ENCODE data around the gene YEATS2. TPM values are rescaled to one million over a fixed set of nuclear protein-coding genes. Genes with fewer than 3 reads are reported as not detected.
"Not testable (repeated sequence)": the region's sequence is repeated elsewhere in the genome, so short reads cannot be mapped to it uniquely, and the experiment has no call there.

YEATS2 gene
- total RNA-seq, 4 donors from 2014 or later, result 26.7 to 45.0 (median 27.8) TPM

GRCh38 chr3:183731611-183732010, 34.0 kb downstream of the YEATS2 start:
- no peak for TF ChIP-seq EP300 (IDR thresholded peaks at IDR 0.05)
- TF ChIP-seq POLR2A (IDR thresholded peaks at IDR 0.05), result no peak
- TF ChIP-seq CTCF (IDR thresholded peaks at IDR 0.05), result no peak
- Histone ChIP-seq H3K4me1 (peaks cover 0 to 9% (median 0%) of the 10 kb centered on the region in 4 donors), H3K27ac (no peak overlapping the region), H3K36me3 (peaks cover 0 to 87% (median 0%) of the 10 kb centered on the region in 3 donors), H3K9me3 (no peaks in the 10 kb centered on the region), H3K27me3 (no peaks in the 10 kb centered on the region), H3K4me3 (no peak overlapping the region)
- 93 to 94% methylated on average over 5 of the region's 5 CpGs for WGBS, 2 donors
- DNase-seq (ENCODE audit: low spot score in 2 of 2), result no peak

DNA sequence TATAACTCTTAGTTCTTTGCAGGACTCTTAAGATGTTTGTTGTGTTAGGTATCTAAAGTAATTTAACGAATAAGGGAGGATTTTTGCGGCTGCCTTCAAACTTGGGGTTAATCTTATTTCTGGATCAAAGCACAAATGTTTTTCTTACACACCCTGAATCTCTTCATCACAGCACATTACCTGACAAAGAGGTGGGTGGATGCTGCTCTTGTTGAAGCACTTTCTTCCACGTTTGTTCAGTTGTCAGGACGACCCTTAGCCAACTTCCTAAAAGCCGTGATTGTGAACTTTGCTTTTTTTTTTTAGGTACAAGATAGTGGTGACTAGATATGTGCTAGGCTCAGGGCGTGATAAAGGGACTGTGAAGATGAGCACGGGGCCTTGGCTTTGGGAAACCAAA, 36.0 kb downstream of the YEATS2 start:
- Histone ChIP-seq H3K4me3 (no peak overlapping the region), H3K27ac (no peak overlapping the region), H3K27me3 (no peaks in the 10 kb centered on the region), H3K9me3 (no peaks in the 10 kb centered on the region), H3K36me3 (peaks cover 0 to 84% (median 0%) of the 10 kb centered on the region in 3 donors), H3K4me1 (peaks cover 0 to 9% (median 0%) of the 10 kb centered on the region in 4 donors)
- TF ChIP-seq CTCF (IDR thresholded peaks at IDR 0.05) (no peak), POLR2A (IDR thresholded peaks at IDR 0.05) (no peak), EP300 (IDR thresholded peaks at IDR 0.05) (no peak)
- DNase-seq (ENCODE audit: low spot score in 2 of 2), result no peak
- WGBS, 2 donors, result 84 to 90% methylated on average over 7 of the region's 7 CpGs

GRCh38 chr3:183734750-183735494, 37.3 kb downstream of the YEATS2 start:
- Histone ChIP-seq H3K36me3 (peaks cover 0 to 70% (median 0%) of the 10 kb centered on the region in 3 donors), H3K9me3 (no peaks in the 10 kb centered on the region), H3K27me3 (no peaks in the 10 kb centered on the region), H3K4me1 (peaks cover 0 to 9% (median 0%) of the 10 kb centered on the region in 4 donors), H3K4me3 (no peak overlapping the region), H3K27ac (no peak overlapping the region)
- DNase-seq (ENCODE audit: low spot score in 2 of 2), result no peak
- WGBS, 2 donors, result 51 to 57% methylated on average over 5 of the region's 5 CpGs
- TF ChIP-seq CTCF (IDR thresholded peaks at IDR 0.05), result no peak

DNA sequence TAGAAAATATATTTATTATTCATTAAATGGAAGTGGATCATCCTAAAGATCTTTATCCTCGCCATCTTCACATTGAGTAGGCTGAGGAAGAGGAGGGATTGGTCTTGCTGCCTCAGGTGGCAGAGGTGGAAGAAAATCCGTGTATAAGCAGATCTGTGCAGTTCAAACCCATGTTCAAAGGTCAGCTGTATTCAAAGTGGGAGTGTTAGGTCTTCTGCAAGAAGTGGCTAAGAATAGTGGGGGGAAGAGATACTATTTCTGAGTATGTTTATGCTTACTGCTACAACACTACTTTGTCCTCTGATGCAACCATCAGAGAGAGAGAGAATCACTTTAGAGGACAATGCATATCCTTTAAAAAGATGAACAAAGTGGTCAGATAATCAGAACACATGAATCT, 39.5 kb downstream of the YEATS2 start:
- Histone ChIP-seq H3K4me1 (peaks cover 0 to 9% (median 0%) of the 10 kb centered on the region in 4 donors), H3K36me3 (peaks cover 0 to 51% (median 0%) of the 10 kb centered on the region in 3 donors), H3K27ac (no peak overlapping the region), H3K27me3 (no peaks in the 10 kb centered on the region), H3K4me3 (no peak overlapping the region), H3K9me3 (no peaks in the 10 kb centered on the region)
- no peak for DNase-seq (ENCODE audit: low spot score in 2 of 2)
- no peak for TF ChIP-seq POLR2A (IDR thresholded peaks at IDR 0.05)
- no peak for TF ChIP-seq EP300 (IDR thresholded peaks at IDR 0.05)
- TF ChIP-seq CTCF (IDR thresholded peaks at IDR 0.05), result no peak
- 74 to 84% methylated on average over 2 of the region's 2 CpGs for WGBS, 2 donors

- H3K27ac ChIP-seq; H3K27me3 ChIP-seq; H3K4me1 ChIP-seq; H3K9me3 ChIP-seq; H3K4me3 ChIP-seq; DNase-seq (ENCODE audit: low spot score in 2 of 2): not testable (repeated sequence)
- H3K36me3 ChIP-seq, result peaks cover 0 to 45% (median 0%) of the 10 kb centered on the region in 3 donors
- WGBS, 2 donors, result 100% methylated on average over 1 of the region's 1 CpG
These were observed 42.6 kb downstream of the YEATS2 start for GRCh38 chr3:183740154-183740553.
